Lower leg skin (tissue), 4 donors: ENCODE measurements around the gene ACACA. TPM values are rescaled to one million over a fixed set of nuclear protein-coding genes. Genes with fewer than 3 reads are reported as not detected.

Experiments
- DNase-seq, 2 donors: peaks; one replicate each; pipeline ENCODE4 v3.0.0-alpha.2; 2019; ENCODE audit warnings: low spot score in 2 of 2
- H3K4me3 ChIP-seq: fragments of 200-600 bp; sonication (generic); 2 replicates; pipeline ENCODE4 v1.5.1; 2017; ENCODE audit warnings: mild to moderate bottlenecking, low read depth; ENCODE audit not compliant: poor library complexity, severe bottlenecking
- CTCF ChIP-seq, 3 donors: fragments of 450-650 bp; IDR thresholded peaks; one replicate each; pipeline ENCODE4 v1.5.1; 2016; ENCODE audit warnings: antibody characterized with exemption in 3 of 3, mild to moderate bottlenecking in 3 of 3, moderate library complexity in 2 of 3
- POLR2A ChIP-seq, 2 donors: fragments of 450-650 bp; IDR thresholded peaks; one replicate each; pipeline ENCODE4 v1.6.1; 2016 to 2017; ENCODE audit warnings: antibody characterized with exemption in 2 of 2, mild to moderate bottlenecking in 1 of 2, moderate library complexity in 1 of 2
- WGBS, 2 donors: methylation state at CpG; one replicate each; pipeline ENCODE4 v1.1.5; 2018; 5-methylcytosine and 5-hydroxymethylcytosine counted together
- intact Hi-C: fragments of 100-400 bp; cut with DNase I; formaldehyde crosslinking; loops from one replicate; pipeline ENCODE4 v1.15.0; 2023; ENCODE audit warnings: low total_unique reads
- total RNA-seq, 4 donors: library from RNA; depleted of rRNA; stranded (reverse); fragments of >200 nt; gene quantifications; one replicate each; pipeline ENCODE4 v1.1.0, GENCODE V29; 2016

Gene ACACA
- total RNA-seq, 4 donors from 2014 or later, result 24.2 to 35.7 (median 31.0) TPM

- no peak for DNase-seq
- TF ChIP-seq CTCF (IDR thresholded peaks at IDR 0.05) (no peak), POLR2A (IDR thresholded peaks at IDR 0.05) (no peak)
- WGBS, 2 donors, result 88 to 96% methylated on average over 6 of the region's 6 CpGs
- no peak overlapping the region for H3K4me3 ChIP-seq
- intact Hi-C loops, result no loop called here
Measured at GRCh38 chr17:37060094-37060493, 346.5 kb downstream of the ACACA start.

- no peak for DNase-seq
- TF ChIP-seq CTCF (IDR thresholded peaks at IDR 0.05) (no peak), POLR2A (IDR thresholded peaks at IDR 0.05) (no peak)
- WGBS, 2 donors, result 93% methylated on average over 3 of the region's 3 CpGs
- intact Hi-C loops, result no loop called here
- no peak overlapping the region for H3K4me3 ChIP-seq
Measured at GRCh38 chr17:37059493-37059892, 347.1 kb downstream of the ACACA start.

GRCh38 chr17:37056622-37057021, 350.0 kb downstream of the ACACA start:
- no peak for DNase-seq
- TF ChIP-seq POLR2A (IDR thresholded peaks at IDR 0.05) (no peak), CTCF (IDR thresholded peaks at IDR 0.05) (no peak)
- intact Hi-C loops, result no loop called here
- no peak overlapping the region for H3K4me3 ChIP-seq
- WGBS, 2 donors, result 94 to 96% methylated on average over 18 of the region's 18 CpGs

- TF ChIP-seq CTCF (IDR thresholded peaks at IDR 0.05), result no peak
- no peak for TF ChIP-seq POLR2A (IDR thresholded peaks at IDR 0.05)
- intact Hi-C loops, result no loop called here
- H3K4me3 ChIP-seq, result no peak overlapping the region
- no peak for DNase-seq
- 81 to 89% methylated on average over 8 of the region's 8 CpGs for WGBS, 2 donors
Measured at GRCh38 chr17:37054894-37055293, 351.7 kb downstream of the ACACA start.

GRCh38 chr17:37052450-37052849, 354.2 kb downstream of the ACACA start:
- no peak overlapping the region for H3K4me3 ChIP-seq
- no peak for TF ChIP-seq CTCF (IDR thresholded peaks at IDR 0.05)
- TF ChIP-seq POLR2A (IDR thresholded peaks at IDR 0.05), result no peak
- WGBS, 2 donors, result 92% methylated on average over 6 of the region's 6 CpGs
- no peak for DNase-seq
- intact Hi-C loops, result no loop called here

GRCh38 chr17:37051833-37052232, 354.8 kb downstream of the ACACA start:
- 92 to 96% methylated on average over 3 of the region's 3 CpGs for WGBS, 2 donors
- DNase-seq, result no peak
- no peak overlapping the region for H3K4me3 ChIP-seq
- intact Hi-C loops, result no loop called here
- TF ChIP-seq POLR2A (IDR thresholded peaks at IDR 0.05), result no peak
- no peak for TF ChIP-seq CTCF (IDR thresholded peaks at IDR 0.05)
